WTC11 (cell line): ENCODE data around the gene ROPN1.

Experiments used
- ATF1 ChIP-seq: sonication (generic); formaldehyde crosslinking; IDR thresholded peaks from 2 replicates; pipeline ENCODE4 v1.8.1; 2023; ENCODE audit warnings: mild to moderate bottlenecking, moderate library complexity, missing genetic modification reagents
- ATF2 ChIP-seq: sonication (generic); formaldehyde crosslinking; IDR thresholded peaks from 2 replicates; pipeline ENCODE4 v1.8.1; 2022; ENCODE audit warnings: low read depth, missing genetic modification reagents, borderline replicate concordance
- CREM ChIP-seq: sonication (generic); formaldehyde crosslinking; IDR thresholded peaks from 2 replicates; pipeline ENCODE4 v1.8.1; 2022; ENCODE audit warnings: mild to moderate bottlenecking, missing genetic modification reagents, moderate library complexity
- CTCF ChIP-seq: fragments of 200-600 bp; IDR thresholded peaks from 2 replicates; pipeline ENCODE4 v1.8.0; 2022; ENCODE audit warnings: antibody characterized with exemption
- E2F4 ChIP-seq: sonication (generic); formaldehyde crosslinking; IDR thresholded peaks from 2 replicates; pipeline ENCODE4 v1.8.1; 2022; ENCODE audit warnings: low read depth, mild to moderate bottlenecking, moderate library complexity, missing genetic modification reagents, borderline replicate concordance
- ETV6 ChIP-seq: sonication (generic); formaldehyde crosslinking; IDR thresholded peaks from 2 replicates; pipeline ENCODE4 v1.8.1; 2022; ENCODE audit warnings: mild to moderate bottlenecking, missing genetic modification reagents
- IRF1 ChIP-seq: sonication (generic); formaldehyde crosslinking; IDR thresholded peaks from 2 replicates; pipeline ENCODE4 v1.8.0; 2023; ENCODE audit warnings: missing genetic modification reagents
- MAX ChIP-seq: sonication (generic); formaldehyde crosslinking; IDR thresholded peaks from 2 replicates; pipeline ENCODE4 v1.8.0; 2022; ENCODE audit warnings: mild to moderate bottlenecking, missing genetic modification reagents
- PREB ChIP-seq: sonication (generic); formaldehyde crosslinking; IDR thresholded peaks from 2 replicates; pipeline ENCODE4 v1.8.1; 2022; ENCODE audit warnings: mild to moderate bottlenecking, missing genetic modification reagents, moderate library complexity, borderline replicate concordance
- SMAD3 ChIP-seq: sonication (generic); formaldehyde crosslinking; IDR thresholded peaks from 2 replicates; pipeline ENCODE4 v1.8.0; 2022; ENCODE audit warnings: missing genetic modification reagents, mild to moderate bottlenecking, borderline replicate concordance
- ZNF416 ChIP-seq: fragments of 250-450 bp; sonication (Bioruptor Pico); IDR thresholded peaks from 2 replicates; pipeline ENCODE4 v1.9.0; 2021; ENCODE audit warnings: mild to moderate bottlenecking, inconsistent platforms
- ZNF671 ChIP-seq: fragments of 250-450 bp; sonication (Bioruptor Pico); IDR thresholded peaks from 2 replicates; pipeline ENCODE4 v1.8.0; 2021; ENCODE audit warnings: mild to moderate bottlenecking

- TF ChIP-seq ZNF671 (CRISPR knock-in tag) (no peak), ATF2 (no peak), CTCF (no peak), PREB (CRISPR knock-in tag) (no peak), E2F4 (CRISPR knock-in tag) (no peak), SMAD3 (CRISPR knock-in tag) (no peak), ETV6 (CRISPR knock-in tag) (no peak), ATF1 (CRISPR knock-in tag) (no peak), CREM (CRISPR knock-in tag) (no peak), MAX (CRISPR knock-in tag) (no peak), IRF1 (CRISPR knock-in tag) (no peak), ZNF416 (no peak)
These were observed 34.6 kb upstream of the ROPN1 start for GRCh38 chr3:124026516-124026915.
